Fibroblast of skin of back (primary cell): ENCODE data around the gene BCAS3.
"Not testable (repeated sequence)": the region's sequence is repeated elsewhere in the genome, so short reads cannot be mapped to it uniquely, and the experiment has no call there.

Experiments
- DNase-seq: peaks from one replicate; pipeline ENCODE4 v3.0.0-alpha.2; 2013

BCAS3 gene

GRCh38 chr17:60941571-60941970 is 263.9 kb downstream of the BCAS3 start:
- no peak for DNase-seq

GRCh38 chr17:60944751-60945150 is 267.1 kb downstream of the BCAS3 start:
- DNase-seq: no peak

DNA sequence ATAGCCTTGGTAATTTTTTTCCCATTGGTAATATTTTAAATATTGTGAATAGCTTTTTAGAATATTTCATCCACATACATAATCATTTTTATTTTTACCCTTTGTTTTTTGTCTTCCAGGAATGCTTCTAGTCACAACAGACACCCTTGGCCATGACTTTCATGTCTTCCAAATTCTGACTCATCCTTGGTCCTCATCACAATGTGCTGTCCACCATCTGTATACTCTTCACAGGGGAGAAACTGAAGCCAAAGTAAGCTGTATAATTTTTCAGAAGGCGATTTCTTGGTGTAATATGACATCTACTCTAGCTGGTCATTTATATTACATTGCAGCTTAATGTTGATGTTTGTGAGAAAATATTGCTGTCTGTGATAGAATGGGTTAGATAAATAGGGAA is 269.4 kb downstream of the BCAS3 start:
- peak; percentile 62 for DNase-seq

GRCh38 chr17:60947543-60947942 is 269.9 kb downstream of the BCAS3 start:
- DNase-seq: no peak

- DNase-seq: no peak
Measured at GRCh38 chr17:60952747-60953146, 275.1 kb downstream of the BCAS3 start.

GRCh38 chr17:60959011-60959410 is 281.4 kb downstream of the BCAS3 start:
- DNase-seq: peak; percentile 4

- no peak for DNase-seq
Measured at GRCh38 chr17:60959696-60960095, 282.0 kb downstream of the BCAS3 start.

DNA sequence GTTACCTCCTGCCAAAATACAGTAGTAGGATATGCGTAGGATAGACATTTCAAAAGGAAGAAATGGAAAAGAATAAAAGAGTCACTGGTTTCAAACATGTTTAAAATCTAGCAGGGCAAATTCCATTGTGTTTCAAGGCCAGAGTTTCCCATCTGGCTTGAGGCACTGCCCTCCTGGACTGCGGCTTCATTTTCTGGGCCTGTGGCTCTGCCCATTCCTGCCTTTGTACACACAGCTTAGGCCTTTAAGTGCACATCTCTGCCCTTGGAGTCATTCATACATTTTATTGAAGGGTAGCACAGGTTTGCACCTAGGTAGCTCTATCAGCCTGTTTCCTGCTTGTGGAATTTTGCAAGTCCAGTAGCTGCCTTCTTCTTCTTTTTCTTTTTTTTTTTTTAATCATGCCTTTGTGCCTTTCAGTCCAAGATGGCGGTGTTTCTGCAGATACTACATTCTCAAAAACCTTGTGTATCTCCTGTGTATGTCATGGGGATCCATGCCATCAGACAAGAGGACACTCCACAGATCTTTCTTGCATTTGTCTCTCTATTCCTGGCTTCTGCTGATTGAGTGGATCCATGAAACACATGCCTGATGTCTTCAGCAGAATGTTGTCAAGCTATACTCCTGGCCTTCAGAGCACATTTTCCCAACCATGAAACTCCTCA is 282.9 kb downstream of the BCAS3 start:
- DNase-seq: no peak

- DNase-seq: no peak
Measured at GRCh38 chr17:60964160-60964559, 286.5 kb downstream of the BCAS3 start.

DNA sequence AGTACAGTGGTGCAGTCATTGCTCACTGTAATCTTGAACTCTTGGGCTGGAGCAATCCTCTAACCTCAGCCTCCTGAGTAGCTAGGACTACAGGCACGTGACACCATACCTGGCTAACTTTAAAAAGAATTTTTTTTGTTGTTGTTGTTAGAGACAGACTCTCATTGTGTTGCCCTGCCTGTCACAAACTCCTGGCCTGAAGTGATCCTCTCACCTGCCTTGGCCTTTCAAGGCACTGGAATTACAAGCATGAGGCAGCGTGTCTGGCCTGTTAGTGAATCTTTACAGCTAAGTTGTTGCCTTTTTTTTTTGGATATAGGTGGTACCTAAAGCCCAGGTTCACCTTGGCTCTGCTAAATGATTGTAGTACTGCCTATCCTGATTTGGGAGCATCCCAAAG is 290.6 kb downstream of the BCAS3 start:
- no peak for DNase-seq

GRCh38 chr17:60969500-60970037 is 291.9 kb downstream of the BCAS3 start:
- no peak for DNase-seq

DNA sequence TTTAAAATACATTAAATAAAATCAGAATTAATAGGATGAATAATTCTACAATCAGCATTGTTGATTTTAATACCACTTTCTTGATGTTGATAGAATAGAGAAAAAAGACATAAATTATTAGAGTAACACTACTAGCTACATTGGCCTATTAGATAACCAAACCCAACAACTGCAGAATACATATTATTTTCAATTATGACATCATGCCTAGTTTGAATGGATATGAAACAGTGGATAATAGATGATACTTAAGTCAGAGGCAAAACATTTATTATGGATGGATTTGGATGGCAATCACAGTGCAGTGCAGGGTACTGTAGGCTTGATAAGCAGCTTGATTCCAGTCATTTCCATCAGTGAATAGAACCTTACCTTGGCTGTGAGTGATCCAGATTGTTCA is 293.1 kb downstream of the BCAS3 start:
- no peak for DNase-seq

DNA sequence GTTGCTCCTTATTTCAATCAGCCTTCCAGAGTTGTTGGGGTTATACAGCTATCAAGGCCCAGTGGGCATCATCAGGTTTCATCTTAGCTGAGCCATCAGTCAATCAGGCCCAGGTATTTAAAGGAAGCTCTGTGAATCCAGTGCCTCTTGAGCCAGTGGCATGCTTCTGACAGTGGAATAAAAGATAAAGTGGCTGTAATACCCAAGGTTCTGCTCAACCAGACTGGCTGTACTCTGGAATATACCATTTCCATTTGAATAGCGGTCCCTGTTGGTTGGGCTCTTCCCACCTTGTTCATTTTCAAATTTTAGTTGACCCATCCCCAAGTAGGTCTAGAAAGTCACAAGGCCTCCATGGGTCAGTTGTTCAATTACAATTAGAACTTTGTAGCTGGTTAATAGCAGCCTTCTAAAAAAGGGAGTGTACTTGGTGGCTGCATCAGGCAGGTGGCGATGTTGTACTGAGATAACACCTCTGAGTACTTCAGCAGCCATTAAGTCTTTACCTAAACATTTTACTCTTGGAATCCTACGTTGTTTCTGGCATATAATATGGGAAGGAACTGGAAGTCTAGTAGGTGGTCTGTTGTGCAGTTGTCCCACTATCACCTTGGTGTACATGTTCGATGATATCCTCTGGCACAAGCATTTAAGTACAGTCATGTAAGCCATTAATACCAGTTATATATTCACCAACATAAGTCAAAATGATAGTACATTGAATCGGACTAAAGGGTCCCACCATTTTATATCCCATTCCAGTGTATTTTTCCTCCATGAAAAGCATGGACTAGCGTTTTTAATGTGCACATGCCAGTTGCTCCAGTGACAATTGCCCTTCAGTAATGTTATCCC is 294.1 kb downstream of the BCAS3 start:
- peak; percentile 49 for DNase-seq

DNA sequence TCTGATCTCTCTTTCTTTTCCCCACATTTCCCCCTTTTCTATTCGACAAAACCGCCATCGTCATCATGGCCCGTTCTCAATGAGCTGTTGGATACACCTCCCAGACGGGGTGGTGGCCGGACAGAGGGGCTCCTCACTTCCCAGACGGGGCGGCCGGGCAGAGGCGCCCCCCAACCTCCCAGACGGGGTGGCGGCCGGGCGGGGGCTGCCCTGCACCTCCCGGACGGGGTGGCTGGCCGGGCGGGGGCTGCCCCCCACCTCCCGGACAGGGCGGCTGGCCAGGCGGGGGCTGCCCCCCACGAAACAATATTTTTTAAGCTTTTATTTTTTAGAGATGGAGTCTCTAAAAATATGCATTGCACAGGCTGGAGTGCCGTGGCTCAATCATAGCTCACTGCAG is 299.2 kb downstream of the BCAS3 start:
- DNase-seq: not testable (repeated sequence)

GRCh38 chr17:60989379-60989778 is 311.7 kb downstream of the BCAS3 start:
- DNase-seq: no peak

DNA sequence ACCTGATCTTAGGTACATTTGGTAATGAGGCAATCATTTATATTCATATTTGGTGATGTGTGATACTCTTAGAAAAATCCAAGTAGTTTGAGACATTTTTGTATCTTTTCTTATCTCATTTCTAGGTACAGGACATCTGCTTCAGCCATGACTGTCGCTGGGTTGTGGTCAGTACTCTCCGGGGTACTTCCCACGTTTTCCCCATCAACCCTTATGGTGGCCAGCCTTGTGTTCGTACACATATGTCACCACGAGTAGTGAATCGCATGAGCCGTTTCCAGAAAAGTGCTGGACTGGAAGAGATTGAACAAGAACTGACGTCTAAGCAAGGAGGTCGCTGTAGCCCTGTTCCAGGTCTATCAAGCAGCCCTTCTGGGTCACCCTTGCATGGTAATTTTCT is 312.2 kb downstream of the BCAS3 start:
- no peak for DNase-seq

GRCh38 chr17:60993497-60993896 is 315.8 kb downstream of the BCAS3 start:
- no peak for DNase-seq

DNA sequence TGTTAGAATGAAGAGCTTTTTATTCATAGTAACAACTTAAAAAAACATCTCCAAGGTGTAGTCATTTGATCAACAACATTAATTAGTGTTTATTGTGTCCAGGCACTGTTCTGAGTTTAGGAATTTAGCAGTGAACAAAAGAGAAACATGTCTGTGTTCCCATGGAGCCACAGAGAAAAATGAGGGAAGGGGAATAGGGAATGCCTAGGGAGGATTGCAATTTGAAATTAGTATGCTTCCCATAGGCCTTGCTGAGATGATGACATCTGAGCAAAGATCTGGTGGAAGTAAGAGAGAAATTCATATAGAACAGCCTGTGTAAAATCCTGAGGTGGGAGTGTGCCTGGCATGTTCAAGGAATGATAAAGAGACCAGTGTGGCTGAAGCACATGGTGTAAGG is 318.0 kb downstream of the BCAS3 start:
- DNase-seq: no peak

GRCh38 chr17:61000911-61001310 is 323.3 kb downstream of the BCAS3 start:
- peak; percentile 57 for DNase-seq

GRCh38 chr17:61002316-61002736 is 324.7 kb downstream of the BCAS3 start:
- peak; percentile 60 for DNase-seq

DNA sequence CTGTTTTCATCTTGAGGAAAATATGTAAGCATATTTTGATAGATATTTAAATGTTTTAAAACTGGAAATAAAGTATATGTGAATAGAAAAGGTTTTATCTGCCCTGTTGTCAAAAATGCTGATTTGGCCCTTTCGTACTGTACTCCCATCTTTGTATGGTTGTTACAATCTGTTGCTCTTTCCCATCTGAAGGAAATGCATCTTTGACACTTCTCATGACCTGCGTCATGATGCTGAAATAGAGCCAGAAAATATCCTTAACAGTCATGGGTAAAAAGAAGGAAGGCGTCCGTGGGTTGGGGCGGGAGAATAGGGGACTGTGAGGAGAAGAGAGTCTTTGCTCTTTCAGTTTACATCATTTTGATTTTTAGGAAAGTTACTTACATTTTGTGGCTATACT is 327.7 kb downstream of the BCAS3 start:
- DNase-seq: no peak

- not testable (repeated sequence) for DNase-seq
Measured at GRCh38 chr17:61005958-61006357, 328.3 kb downstream of the BCAS3 start.

GRCh38 chr17:61007980-61008379 is 330.3 kb downstream of the BCAS3 start:
- no peak for DNase-seq

DNA sequence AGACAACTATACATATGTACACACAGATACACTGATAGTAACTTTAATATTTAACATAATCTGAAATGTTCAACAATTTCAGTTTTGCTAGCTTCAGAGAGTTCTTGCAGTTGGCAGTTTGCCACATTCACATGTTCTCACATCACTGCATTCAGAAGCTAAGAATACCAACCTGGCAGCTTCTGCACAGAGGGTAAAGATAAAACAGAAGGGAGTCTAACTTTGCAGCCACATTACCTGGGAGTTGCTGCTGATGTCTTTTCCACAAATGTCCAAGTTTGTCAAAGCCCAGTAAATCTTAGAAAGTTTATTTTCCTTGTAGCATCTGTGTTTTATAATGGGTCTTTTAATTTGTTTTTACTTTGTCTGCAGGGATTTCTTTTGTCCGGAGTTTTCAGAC is 332.0 kb downstream of the BCAS3 start:
- DNase-seq: peak; percentile 41
